ENCODE measurements around the gene PPP5C.
"Not testable (repeated sequence)": the region's sequence is repeated elsewhere in the genome, so short reads cannot be mapped to it uniquely, and the experiment has no call there.

Gene PPP5C

DNA sequence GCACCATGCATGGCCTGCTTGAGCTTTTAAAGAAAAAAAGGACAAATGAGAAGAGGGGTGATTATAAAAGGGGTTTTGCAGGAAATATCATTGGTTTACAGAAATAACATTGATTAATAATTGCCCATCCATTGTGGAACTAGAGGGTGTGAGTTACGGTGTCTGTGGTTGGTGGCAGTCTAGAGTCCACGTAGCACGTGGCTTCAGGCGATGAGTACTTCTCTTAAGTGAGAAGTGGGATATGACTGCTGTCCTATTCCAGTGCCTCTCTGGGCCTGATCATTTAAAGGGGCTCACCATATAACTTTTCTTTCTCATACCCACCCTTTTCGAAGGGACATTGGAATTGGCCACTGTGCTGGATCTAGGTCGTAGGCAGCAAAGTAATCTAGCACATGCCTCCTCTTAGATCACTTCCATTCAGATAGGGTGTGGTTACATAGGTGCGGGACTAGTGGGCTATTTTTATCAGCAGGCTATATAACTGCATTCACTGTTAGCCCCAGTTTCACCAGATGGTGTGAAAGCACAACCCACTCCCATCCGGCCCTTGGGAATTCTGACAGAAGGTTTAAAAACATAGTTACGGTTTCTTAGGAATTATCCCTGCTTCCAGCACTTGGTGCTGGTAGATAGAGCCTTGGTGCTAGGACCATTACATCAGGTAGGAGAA, 19.9 kb downstream of the PPP5C start:
- DNase-seq (ENCODE audit: low spot score) = no peak

DNA sequence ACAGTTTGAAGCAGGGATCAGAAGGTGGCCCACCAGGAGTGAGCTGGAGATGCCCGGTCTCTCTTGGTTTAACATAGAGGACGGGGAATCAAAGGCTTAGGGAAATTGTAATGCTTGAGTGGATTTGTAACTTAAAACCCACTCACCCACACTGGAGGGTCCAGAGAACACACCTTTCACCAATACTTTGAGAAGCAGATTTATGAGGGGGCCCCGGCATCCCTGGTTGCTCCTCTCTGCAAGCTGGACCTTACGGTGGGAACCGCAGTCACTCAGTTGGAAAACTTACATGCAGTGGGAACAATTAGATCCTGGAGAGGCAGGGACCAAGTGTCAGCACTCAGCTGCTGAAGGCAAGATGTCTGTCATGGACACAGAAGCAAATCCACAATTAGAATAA, 20.5 kb downstream of the PPP5C start:
- no peak for DNase-seq (ENCODE audit: low spot score)

DNA sequence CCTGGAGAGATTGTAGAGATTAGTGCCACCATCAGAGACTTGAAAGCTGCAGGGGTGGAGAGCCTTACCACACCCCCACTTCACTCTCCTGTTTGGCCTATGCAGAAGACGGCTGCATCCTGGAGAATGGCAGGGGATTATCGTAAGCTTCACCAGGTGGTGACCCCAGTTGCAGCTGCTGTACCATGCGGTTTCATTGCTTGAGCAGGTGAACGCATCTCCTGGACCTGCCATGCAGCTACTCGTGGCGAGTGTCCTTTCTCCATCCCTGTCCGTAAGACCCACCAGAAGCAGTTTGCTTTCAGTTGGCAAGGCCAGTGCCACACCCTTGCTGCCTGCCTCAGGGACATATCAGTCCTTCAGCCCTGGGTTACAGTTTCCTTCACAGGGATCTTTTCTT, 21.2 kb downstream of the PPP5C start:
- no peak for DNase-seq (ENCODE audit: low spot score)

DNA sequence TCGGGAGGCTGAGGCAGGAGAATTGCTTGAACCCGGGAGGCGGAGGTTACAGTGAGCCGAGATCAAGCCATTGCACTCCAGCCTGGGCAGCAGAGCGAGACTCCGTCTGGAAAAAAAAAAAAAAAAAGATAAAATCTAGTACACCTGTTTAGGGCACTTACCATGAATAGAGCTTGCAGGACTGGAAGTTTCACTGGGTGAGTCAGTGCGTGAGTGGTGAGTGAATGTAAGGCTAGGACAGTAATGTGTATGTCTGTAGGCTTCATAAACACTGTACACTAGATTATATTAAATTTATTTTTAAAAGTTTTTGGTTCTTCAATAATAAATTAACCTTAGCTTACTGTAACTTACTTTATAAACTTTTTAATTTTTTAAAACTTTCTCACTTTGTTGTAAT, 22.9 kb downstream of the PPP5C start:
- DNase-seq (ENCODE audit: low spot score) = no peak

DNA sequence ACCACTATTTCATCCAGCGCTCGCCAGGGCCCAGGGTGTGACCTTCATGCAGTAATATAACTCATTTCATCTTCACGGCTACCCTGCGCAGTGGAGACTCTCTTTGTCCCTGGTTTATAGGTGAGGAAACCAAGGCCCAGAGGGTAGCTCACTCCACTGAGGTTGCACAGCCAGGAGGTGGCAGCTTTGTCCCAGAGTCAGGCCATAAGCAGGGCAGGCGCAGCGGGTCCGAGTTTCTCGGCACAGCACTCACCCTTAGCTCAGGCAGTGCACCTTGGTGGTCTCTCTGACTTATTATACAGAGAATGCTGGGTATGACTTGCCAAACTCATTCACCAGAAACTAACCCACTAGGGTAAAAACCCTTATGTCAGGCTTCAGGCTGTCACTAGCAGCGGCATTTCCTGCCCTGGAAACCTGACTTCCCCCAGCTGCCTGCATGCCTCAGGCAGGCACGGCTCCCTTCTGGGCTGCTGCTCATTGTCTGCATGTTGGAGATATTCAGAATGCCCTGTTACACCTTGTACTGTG, 24.5 kb downstream of the PPP5C start:
- DNase-seq (ENCODE audit: low spot score) = no peak

DNA sequence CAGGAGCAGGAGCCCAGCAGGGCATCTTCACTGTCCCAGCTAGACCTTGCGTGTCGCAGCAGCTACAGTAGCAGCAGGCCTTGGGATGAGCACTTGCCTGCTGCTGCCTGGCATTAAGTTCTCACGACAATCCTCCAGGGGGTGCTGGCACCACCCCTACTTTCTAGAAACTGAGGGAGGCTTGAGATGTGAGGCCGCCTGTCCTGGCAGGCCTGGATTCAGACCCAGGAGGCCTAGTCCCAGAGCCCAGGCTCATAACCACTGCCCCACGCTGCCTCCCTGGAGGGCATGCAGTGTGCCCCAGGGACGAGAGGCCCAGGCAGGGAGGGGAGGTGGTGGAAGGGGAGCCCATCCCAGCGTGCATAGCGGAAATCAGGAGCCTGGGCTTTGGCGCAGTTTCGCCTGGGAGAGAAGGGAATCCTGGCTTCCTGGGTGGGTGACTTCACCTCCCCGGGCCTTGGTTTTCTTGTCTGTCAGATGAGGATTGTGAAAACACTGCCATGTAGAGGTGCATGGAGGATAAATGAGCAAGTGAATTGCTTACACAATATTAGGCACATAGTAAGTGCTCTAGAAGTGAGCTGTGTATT, 26.1 kb downstream of the PPP5C start:
- DNase-seq (ENCODE audit: low spot score) = no peak

DNA sequence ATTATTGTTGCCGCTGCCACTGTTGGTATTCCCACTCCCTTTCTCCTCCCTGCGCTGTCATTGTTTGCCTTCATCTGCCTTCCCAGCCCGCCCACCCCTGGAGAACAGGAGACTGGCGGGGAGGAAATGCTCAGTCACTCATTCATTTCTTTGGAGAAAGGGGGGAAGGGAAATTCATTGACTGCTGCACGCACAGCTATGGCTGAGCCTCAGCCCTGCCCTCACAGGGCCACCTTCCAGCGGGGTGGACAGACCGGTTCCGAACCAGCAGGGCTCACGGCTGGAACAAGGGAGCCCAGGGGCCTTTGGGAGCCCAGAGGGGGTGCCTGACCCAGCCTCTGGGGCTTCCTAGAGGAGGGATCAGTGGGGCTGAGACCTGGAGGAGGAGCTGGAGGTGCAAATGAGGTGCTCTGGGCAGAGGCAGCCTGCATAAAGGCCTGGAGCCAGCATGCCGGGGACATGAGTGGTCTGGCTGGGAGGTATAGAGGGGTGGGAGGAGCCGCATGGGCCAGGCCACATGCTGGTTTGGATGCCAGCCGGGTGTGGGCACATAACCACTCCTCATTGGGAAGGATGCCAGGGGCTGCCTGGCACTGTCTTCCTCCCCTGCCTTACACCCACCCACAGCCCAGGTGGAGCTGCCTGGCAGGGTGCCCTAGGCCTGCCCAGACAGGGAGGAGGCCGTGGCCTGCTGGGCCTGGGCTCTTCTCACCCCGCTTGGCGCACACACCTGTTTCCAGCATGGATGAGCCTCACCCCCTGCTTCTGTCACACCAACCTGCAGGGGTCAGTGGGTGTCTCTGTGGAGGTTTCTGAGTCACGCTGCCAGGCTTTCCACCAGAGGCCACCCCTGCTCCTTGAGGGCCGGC, 26.8 kb downstream of the PPP5C start:
- peak; percentile 56 for DNase-seq (ENCODE audit: low spot score)

DNA sequence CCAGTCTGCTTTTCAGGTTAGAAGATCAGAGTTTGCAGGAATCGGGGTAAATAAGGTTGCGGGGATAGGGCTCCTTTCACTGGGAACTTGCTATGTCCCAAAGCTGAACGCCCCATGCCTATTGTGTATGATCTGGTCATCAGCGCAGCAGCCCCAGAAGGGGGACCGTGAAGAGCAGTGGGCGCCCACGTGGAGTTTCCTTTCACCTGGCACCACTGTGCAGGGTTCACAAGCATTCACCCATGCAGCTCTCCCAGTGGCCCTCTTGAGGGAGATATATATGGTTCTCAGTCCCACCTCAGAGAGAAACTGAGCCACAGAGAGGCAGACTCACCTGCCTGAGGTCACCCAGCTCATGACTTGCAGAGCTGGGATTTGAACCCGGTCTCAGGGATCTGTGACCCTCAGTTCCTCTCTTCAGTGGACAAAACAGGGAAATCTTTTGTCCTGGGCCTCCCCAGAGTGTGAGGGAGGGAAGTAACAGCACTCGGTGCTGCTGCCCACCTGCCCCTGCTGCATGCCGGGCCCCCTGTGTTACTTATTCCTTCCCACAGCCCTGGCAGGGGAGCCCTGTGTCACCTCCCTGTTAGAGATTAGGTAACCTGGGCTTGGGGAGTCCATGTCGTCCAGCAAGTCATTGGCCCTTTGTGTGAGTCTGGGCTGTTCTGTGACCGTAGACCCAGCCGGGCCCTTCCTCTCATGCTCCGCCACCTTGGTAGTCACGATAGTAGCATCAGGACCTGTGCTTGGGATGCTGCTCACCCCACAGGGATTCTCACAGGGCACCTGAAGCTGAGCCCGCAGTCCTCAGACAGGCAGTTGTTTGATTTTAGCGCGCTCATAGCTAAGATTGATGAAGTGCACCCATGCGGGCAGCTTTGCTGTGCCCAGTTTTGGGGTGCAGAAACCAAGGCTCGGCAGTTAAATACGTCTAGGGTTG, 27.9 kb downstream of the PPP5C start:
- no peak for DNase-seq (ENCODE audit: low spot score)

DNA sequence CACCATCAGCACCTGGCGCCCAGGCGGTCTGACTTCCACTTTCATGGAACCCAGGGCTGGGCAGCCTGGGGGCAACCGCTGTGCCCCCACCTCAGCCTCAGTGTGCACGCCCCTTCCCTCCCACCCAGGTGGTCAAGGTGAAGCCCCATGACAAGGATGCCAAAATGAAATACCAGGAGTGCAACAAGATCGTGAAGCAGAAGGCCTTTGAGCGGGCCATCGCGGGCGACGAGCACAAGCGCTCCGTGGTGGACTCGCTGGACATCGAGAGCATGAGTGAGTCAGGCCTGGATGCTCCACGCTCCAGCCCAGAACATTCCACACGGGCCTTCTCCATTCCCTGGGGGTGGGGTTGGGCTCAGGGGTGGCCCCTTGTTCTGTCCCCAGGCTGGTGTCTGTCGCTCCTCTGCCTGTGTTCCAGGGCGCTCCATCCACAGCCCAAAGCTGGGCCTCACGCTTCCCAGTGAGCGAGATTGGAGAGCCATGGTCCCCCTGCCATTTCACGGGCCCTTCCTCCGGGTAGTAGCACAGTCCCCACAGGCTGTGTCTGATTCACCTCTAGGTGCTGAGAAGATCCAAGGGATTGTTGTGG, 28.7 kb downstream of the PPP5C start:
- not testable (repeated sequence) for DNase-seq (ENCODE audit: low spot score)

DNA sequence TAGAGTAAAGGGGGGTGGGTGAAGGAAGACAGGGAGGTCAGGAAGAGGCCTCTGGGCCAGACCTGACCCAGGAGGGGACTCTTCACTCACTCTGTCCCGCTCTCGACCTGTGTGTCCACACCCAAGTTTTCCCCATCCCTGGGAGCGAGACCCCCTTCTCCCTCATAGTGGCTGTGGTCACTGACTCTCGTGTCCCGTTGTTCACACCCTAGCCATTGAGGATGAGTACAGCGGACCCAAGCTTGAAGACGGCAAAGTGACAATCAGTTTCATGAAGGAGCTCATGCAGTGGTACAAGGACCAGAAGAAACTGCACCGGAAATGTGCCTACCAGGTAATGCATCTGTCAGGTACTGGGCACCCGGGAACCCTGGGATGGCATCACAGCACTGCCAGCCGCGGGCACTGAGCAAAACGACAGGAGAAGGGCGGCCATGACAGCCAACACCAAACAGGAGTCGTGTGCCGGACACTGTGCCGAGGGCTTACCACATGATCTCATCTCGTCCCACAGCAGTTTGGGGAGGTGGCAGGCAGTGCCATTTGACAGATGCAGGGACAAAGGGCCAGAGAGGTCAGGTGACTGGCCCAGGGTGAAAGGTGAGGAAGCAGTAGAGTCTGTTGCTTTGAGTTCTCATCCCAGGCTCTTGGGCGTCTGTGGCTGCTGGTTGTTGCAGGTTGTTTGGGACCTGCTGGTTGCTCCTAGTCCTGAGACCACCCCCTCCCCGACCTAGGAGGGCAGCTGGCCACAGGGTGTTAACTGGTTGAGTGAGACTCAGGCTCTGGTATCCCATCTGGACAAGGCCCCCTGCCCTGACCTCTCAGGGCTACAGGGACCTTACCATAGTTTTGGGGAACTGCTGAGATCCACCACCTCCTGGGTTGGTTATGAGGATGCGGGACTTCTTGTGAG, 29.6 kb downstream of the PPP5C start:
- DNase-seq (ENCODE audit: low spot score) = no peak

DNA sequence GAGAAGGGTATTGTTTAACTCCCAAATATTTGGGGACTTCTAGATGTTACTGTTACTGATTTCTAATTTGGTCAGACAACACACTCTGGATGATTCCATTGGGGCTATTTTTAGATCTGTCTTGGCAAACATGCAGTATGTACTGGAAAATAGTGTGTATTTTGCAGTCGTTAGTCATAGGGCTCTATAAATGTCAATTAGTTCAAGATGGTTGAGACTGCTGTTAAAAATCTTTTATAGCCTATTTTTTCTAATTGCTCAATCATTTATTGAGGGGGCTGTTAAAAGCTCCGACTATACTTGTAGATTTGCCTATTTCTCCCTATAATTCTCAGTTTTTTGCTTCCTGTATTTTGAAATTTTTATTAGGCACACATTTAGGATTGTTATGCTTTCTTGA, 31.4 kb downstream of the PPP5C start:
- DNase-seq (ENCODE audit: low spot score) = peak; percentile 76

DNA sequence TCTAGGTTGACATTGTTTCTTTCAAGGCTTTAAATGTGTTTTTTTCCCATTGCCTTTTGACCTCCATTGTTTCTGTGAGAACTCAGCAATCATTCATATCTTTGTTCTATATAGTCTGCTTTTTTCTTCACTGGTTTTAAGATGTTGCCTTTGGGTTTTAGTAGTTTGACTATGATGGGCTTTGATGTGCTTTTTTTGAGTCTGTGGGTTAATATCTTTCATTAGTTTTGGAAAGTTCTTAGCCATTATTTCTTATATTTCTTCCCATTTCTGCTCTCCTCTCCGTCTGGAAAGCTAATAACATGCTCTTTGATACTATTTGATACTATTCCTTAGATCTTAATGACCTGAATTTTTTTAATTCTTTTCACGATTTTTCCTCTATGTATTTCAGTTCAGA, 33.8 kb downstream of the PPP5C start:
- no peak for DNase-seq (ENCODE audit: low spot score)

DNA sequence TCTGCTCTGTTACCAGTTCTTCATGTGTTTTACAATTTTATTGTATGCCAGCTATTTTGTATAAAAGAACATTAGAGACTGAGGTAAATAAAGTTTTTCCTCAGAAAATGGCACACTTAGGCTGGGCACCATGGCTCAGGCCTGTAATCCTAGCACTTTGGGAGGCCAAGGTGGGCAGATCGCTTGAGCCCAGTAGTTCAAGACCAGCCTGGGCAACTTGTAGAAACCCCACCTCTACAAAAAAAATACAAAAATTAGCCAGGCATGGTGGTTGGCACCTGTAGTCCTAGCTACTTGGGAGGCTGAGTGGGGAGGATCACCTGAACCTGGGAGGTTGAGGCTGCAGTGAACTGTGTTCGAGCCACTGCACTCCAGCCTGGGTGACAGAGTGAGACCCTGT, 34.5 kb downstream of the PPP5C start:
- DNase-seq (ENCODE audit: low spot score) = no peak

DNA sequence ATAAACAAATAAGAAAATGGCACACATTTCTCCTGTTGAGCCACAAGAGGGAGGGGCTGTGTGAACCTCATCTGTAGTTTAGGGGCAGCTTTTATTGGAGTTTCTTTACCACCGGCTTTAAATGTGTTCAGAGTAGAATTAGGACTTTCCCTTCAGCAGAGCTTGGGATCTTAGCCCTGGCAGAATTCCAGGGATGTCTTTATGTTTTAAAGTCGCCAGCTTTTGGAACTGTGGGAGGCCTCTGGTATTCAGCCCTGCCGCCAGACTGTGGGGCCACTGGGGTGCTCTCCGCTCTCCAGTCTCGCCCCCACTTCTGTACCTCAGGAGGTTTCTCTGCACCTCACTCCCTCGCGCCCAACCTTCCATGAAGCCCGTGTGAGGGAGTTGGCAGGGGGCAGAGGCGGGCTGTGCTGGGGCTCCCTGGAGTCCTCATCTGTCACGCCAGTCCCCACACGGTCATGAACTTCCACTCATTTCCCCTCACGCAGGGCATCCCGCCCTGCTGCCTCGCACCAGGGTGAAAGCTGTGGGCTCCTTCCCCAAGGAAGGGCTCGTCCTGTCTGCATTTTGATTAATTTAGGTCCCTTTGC, 35.0 kb downstream of the PPP5C start:
- no peak for DNase-seq (ENCODE audit: low spot score)

DNA sequence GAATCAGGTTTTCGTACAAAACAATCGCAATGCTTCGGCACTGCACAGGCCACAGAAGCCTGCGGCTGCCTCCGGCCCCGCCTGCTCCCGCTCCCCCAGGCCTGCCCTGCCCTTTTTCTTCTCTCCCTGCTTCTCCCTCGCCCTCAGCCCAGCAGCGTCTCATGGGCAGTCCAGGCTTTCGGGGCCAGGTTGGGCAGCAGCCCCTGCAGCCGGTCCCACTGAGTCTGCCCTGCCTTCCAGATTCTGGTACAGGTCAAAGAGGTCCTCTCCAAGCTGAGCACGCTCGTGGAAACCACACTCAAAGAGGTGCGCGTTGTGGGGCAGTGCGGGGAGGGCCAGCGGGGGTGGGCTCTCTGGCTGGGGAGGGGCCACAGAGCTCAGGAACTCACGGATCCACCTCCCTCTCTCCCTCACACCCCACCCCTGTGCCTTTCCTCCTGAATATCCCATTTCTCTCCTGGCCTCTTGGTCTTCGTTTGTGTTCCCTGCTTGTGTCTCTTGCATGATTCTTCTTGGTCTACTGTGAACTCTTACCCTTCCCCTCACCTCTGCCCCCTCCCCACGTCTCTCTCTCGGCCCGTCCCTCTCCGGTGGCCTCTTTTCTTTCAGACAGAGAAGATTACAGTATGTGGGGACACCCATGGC, 36.4 kb downstream of the PPP5C start:
- DNase-seq (ENCODE audit: low spot score) = no peak

DNA sequence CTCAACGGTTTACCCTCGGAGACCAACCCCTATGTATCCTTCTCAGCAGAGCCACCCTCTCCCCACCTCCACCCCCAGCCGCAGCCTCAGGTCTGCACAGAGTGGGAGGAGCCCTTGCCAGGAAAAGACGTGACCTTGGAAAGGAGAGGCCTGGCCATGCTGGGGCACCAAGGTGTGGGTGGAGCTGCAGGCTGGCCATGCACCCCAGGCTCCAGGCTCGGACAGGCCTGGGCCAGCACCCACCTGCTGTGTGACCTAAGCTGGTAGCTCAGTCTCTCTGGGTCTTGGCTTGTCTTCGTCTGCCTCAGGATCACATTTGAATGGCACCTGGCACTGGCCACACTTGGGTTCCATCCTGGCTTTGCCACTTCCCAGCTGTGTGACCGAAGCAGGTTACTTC, 37.0 kb downstream of the PPP5C start:
- DNase-seq (ENCODE audit: low spot score) = no peak

DNA sequence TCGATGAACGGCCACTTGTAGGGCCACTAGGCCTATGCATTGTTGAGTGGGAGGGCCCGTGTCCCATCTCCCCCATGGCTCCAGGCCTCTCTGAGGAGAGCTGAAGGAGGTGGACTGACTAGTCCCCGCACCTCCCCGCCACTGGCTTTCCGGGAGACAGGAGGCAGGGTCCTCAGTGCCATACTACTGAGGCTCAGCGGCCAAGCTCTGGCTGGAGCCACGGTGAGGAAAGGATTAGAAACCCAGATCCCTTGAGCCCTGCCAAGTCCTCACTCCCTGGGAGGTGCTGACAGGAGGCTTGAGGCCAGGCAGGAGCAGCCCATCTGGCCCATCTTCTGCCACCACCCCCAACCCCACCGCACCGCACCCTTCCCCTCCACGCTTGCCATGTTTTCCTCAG, 37.5 kb downstream of the PPP5C start:
- no peak for DNase-seq (ENCODE audit: low spot score)

DNA sequence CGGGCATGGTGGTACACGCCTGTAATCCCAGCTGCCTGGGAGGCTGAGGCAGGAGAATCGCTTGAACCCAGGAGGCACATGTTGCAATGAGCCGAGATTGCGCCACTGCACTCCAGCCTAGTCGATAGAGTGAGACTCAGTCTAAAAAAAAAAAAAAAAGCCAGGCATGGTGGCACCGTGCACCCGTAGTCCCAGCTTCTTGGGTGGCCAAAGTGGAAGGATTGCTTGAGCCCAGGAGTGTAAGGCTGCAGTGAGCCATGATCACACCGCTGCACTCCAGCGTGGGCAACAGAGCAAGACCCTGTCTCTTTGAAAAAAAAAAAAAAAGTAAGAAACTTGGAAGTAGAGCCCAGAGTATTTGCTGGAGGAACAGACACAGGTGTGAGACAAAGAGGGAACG, 38.7 kb downstream of the PPP5C start:
- DNase-seq (ENCODE audit: low spot score) = no peak

DNA sequence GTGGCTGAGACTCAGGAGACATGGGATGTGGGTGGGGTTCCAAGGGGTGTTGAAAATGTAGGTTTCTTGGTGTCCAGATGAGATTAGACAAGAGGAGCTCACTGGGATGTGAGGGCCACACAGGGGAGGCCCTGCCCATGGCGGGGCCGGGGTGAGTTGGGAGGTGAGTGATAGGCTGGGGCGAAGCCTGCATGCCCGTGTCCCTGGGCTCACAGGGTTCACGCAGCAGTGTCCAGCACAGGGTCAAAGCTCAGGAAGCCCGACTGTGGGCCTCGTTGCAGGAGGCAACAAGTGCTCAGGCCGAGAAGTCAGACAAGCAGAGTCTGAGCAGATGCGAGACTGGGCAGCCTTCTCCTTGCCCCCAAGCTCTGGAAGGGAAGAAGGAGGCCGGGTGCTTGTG, 39.3 kb downstream of the PPP5C start:
- DNase-seq (ENCODE audit: low spot score) = no peak
